Mucosa of stomach (tissue), 1 donor: ENCODE data around the gene OBP2B.
"Not testable (repeated sequence)": the region's sequence is repeated elsewhere in the genome, so short reads cannot be mapped to it uniquely, and the experiment has no call there.

Source experiments
- H3K27me3 ChIP-seq: one replicate; pipeline ENCODE4 v1.7.0; 2013; ENCODE audit warnings: mild to moderate bottlenecking, low read length; ENCODE audit not compliant: control insufficient read depth, insufficient read depth
- H3K36me3 ChIP-seq: one replicate; pipeline ENCODE4 v1.7.0; 2013; ENCODE audit warnings: low read length; ENCODE audit not compliant: control insufficient read depth, insufficient read depth
- H3K4me1 ChIP-seq: one replicate; pipeline ENCODE4 v1.7.0; 2013; ENCODE audit warnings: mild to moderate bottlenecking, low read length; ENCODE audit not compliant: control insufficient read depth, insufficient read depth
- H3K4me3 ChIP-seq: one replicate; pipeline ENCODE4 v1.7.0; 2013; ENCODE audit warnings: low read length
- H3K9ac ChIP-seq: one replicate; pipeline ENCODE4 v1.7.0; 2013; ENCODE audit warnings: mild to moderate bottlenecking, low read length, moderate library complexity
- H3K9me3 ChIP-seq: one replicate; pipeline ENCODE4 v1.7.0; 2013; ENCODE audit warnings: mild to moderate bottlenecking, low read length, moderate library complexity; ENCODE audit not compliant: control insufficient read depth
- donor health status: Pancreatic carcinoma.

OBP2B gene

GRCh38 chr9:133208880-133209300 lies at the start of gene OBP2B:
Gene OBP2B (minus strand): TSS chr9:133209250. CDS start chr9:133209199, 51 bp downstream.
- H3K9ac ChIP-seq, H3K27me3 ChIP-seq, H3K4me1 ChIP-seq, H3K9me3 ChIP-seq, H3K4me3 ChIP-seq, H3K36me3 ChIP-seq: not testable (repeated sequence)

- Histone ChIP-seq H3K4me3 (no peak overlapping the region), H3K36me3 (no peaks in the 10 kb centered on the region), H3K4me1 (peaks cover 13% of the 10 kb centered on the region), H3K9me3 (no peaks in the 10 kb centered on the region), H3K27me3 (no peaks in the 10 kb centered on the region), H3K9ac (no peak overlapping the region)
Measured at GRCh38 chr9:133258061-133259015, 49.3 kb upstream of the OBP2B start.

GRCh38 chr9:133257465-133257956 lies 48.5 kb upstream of the OBP2B start:
- H3K9ac ChIP-seq = no peak overlapping the region
- peaks cover 19% of the 10 kb centered on the region for H3K4me1 ChIP-seq
- no peaks in the 10 kb centered on the region for H3K9me3 ChIP-seq
- H3K27me3 ChIP-seq = no peaks in the 10 kb centered on the region
- no peak overlapping the region for H3K4me3 ChIP-seq
- no peaks in the 10 kb centered on the region for H3K36me3 ChIP-seq

GRCh38 chr9:133256686-133257091 lies 47.6 kb upstream of the OBP2B start:
- H3K9me3 ChIP-seq = no peaks in the 10 kb centered on the region
- no peaks in the 10 kb centered on the region for H3K27me3 ChIP-seq
- no peak overlapping the region for H3K4me3 ChIP-seq
- no peaks in the 10 kb centered on the region for H3K36me3 ChIP-seq
- H3K4me1 ChIP-seq = peaks cover 27% of the 10 kb centered on the region
- H3K9ac ChIP-seq = no peak overlapping the region

GRCh38 chr9:133256136-133256461 lies 47.0 kb upstream of the OBP2B start:
- H3K36me3 ChIP-seq = no peaks in the 10 kb centered on the region
- H3K9ac ChIP-seq = no peak overlapping the region
- peaks cover 32% of the 10 kb centered on the region for H3K4me1 ChIP-seq
- no peak overlapping the region for H3K4me3 ChIP-seq
- no peaks in the 10 kb centered on the region for H3K9me3 ChIP-seq
- H3K27me3 ChIP-seq = no peaks in the 10 kb centered on the region

GRCh38 chr9:133255371-133256135 lies 46.5 kb upstream of the OBP2B start:
- Histone ChIP-seq H3K36me3 (no peaks in the 10 kb centered on the region), H3K9me3 (no peaks in the 10 kb centered on the region), H3K4me3 (no peak overlapping the region), H3K4me1 (peaks cover 38% of the 10 kb centered on the region), H3K9ac (no peak overlapping the region), H3K27me3 (no peaks in the 10 kb centered on the region)

- no peak overlapping the region for H3K4me3 ChIP-seq
- H3K27me3 ChIP-seq = no peaks in the 10 kb centered on the region
- H3K9me3 ChIP-seq = no peaks in the 10 kb centered on the region
- H3K36me3 ChIP-seq = no peaks in the 10 kb centered on the region
- H3K9ac ChIP-seq = no peak overlapping the region
- H3K4me1 ChIP-seq = peaks cover 48% of the 10 kb centered on the region
Measured at GRCh38 chr9:133254471-133254870, 45.4 kb upstream of the OBP2B start.

- Histone ChIP-seq H3K36me3 (no peaks in the 10 kb centered on the region), H3K4me3 (peak overlapping the region; percentile 31), H3K9ac (peak overlapping the region; percentile 51), H3K4me1 (peaks cover 59% of the 10 kb centered on the region), H3K27me3 (no peaks in the 10 kb centered on the region), H3K9me3 (no peaks in the 10 kb centered on the region)
Measured at GRCh38 chr9:133253268-133253667, 44.2 kb upstream of the OBP2B start.

- H3K9me3 ChIP-seq = no peaks in the 10 kb centered on the region
- peak overlapping the region; percentile 31 for H3K4me3 ChIP-seq
- peaks cover 53% of the 10 kb centered on the region for H3K4me1 ChIP-seq
- H3K27me3 ChIP-seq = no peaks in the 10 kb centered on the region
- H3K36me3 ChIP-seq = no peaks in the 10 kb centered on the region
- H3K9ac ChIP-seq = peak overlapping the region; percentile 51
Measured at GRCh38 chr9:133252301-133253020, 43.4 kb upstream of the OBP2B start.

GRCh38 chr9:133251773-133252172 lies 42.7 kb upstream of the OBP2B start:
- H3K9ac ChIP-seq = peak overlapping the region; percentile 51
- no peaks in the 10 kb centered on the region for H3K27me3 ChIP-seq
- no peaks in the 10 kb centered on the region for H3K9me3 ChIP-seq
- no peak overlapping the region for H3K4me3 ChIP-seq
- H3K36me3 ChIP-seq = no peaks in the 10 kb centered on the region
- peaks cover 48% of the 10 kb centered on the region for H3K4me1 ChIP-seq

GRCh38 chr9:133251221-133251620 lies 42.2 kb upstream of the OBP2B start:
- Histone ChIP-seq H3K4me1 (peaks cover 48% of the 10 kb centered on the region), H3K9ac (peak overlapping the region; percentile 51)
- not testable (repeated sequence) for H3K27me3 ChIP-seq

More at GRCh38 chr9:133251221-133251620, 42.2 kb upstream of the OBP2B start:
- H3K9me3 ChIP-seq, H3K4me3 ChIP-seq, H3K36me3 ChIP-seq: not testable (repeated sequence)
